HG03558 (cell line): Measurements from ENCODE around the gene HYLS1.

Experiments used
- ATAC-seq: cut with Tn5 transposase; IDR thresholded peaks from one replicate; pipeline ENCODE4 v1.9.1; 2021; ENCODE audit warnings: moderate number of reproducible peaks; ENCODE audit not compliant: unreplicated experiment; ENCODE audit errors: extremely low read depth

The HYLS1 gene

GRCh38 chr11:125931668-125932067, 44.2 kb downstream of the HYLS1 start:
- no peak for ATAC-seq

- no peak for ATAC-seq
Observed at GRCh38 chr11:125932301-125932700, 44.8 kb downstream of the HYLS1 start.

GRCh38 chr11:125933030-125933813, 45.8 kb downstream of the HYLS1 start:
- no peak for ATAC-seq

- no peak for ATAC-seq
Observed at GRCh38 chr11:125934473-125934872, 47.0 kb downstream of the HYLS1 start.

GRCh38 chr11:125935056-125935455, 47.6 kb downstream of the HYLS1 start:
- ATAC-seq = no peak

- ATAC-seq = no peak
Observed at GRCh38 chr11:125935618-125936199, 48.2 kb downstream of the HYLS1 start.

- ATAC-seq = no peak
Observed at GRCh38 chr11:125938418-125938817, 51.0 kb downstream of the HYLS1 start.

GRCh38 chr11:125939081-125939521, 51.6 kb downstream of the HYLS1 start:
- ATAC-seq = no peak

GRCh38 chr11:125940145-125940544, 52.7 kb downstream of the HYLS1 start:
- ATAC-seq = no peak

- ATAC-seq = no peak
Observed at GRCh38 chr11:125941267-125941618, 53.8 kb downstream of the HYLS1 start.

- ATAC-seq = no peak
Observed at GRCh38 chr11:125941619-125942611, 54.4 kb downstream of the HYLS1 start.

GRCh38 chr11:125942771-125943428, 55.4 kb downstream of the HYLS1 start:
- ATAC-seq = no peak

- ATAC-seq = no peak
Observed at GRCh38 chr11:125943661-125944349, 56.3 kb downstream of the HYLS1 start.

GRCh38 chr11:125944350-125945010, 57.0 kb downstream of the HYLS1 start:
- no peak for ATAC-seq

GRCh38 chr11:125945011-125945796, 57.7 kb downstream of the HYLS1 start:
- no peak for ATAC-seq

- no peak for ATAC-seq
Observed at GRCh38 chr11:125945797-125946520, 58.5 kb downstream of the HYLS1 start, which contains the start of gene VSIG10L2. VSIG10L2 (plus strand) TSS chr11:125946044; CDS start chr11:125946056, 12 bp downstream.

GRCh38 chr11:125946712-125947418, 59.4 kb downstream of the HYLS1 start:
- ATAC-seq = no peak
